H1 (cell line): ENCODE results near the gene RBBP8. TPM values are rescaled to one million over a fixed set of nuclear protein-coding genes. Genes with fewer than 3 reads are reported as not detected.

Experiments used
- BCL11A ChIP-seq, 2 experiments: IDR thresholded peaks; one replicate each; pipeline ENCODE4 v1.6.1; 2011; ENCODE audit warnings: low read depth in 2 of 2, low read length in 2 of 2, mild to moderate bottlenecking in 2 of 2
- EZH2 ChIP-seq: fragments of 200-600 bp; sonication (generic); IDR thresholded peaks from 2 replicates; pipeline ENCODE4 v1.7.1; 2012; ENCODE audit warnings: low read depth, mild to moderate bottlenecking, moderate library complexity, low read length, inconsistent platforms; ENCODE audit not compliant: severe bottlenecking
- RXRA ChIP-seq: IDR thresholded peaks from 2 replicates; pipeline ENCODE4 v1.6.1; 2011; ENCODE audit warnings: low read depth, mild to moderate bottlenecking, low read length, moderate library complexity; ENCODE audit not compliant: insufficient read depth
- YY1 ChIP-seq: IDR thresholded peaks from 2 replicates; pipeline ENCODE4 v1.6.1; 2011; ENCODE audit warnings: low read depth, mild to moderate bottlenecking, low read length
- polyA plus RNA-seq, 7 experiments: library from polyadenylated mRNA; depleted of rRNA in 3 of 7; stranded (reverse) in 5 of 7; unstranded in 2 of 7; fragments of >200 nt in 5 of 7; fragments of 200-250 nt in 2 of 7; gene quantifications; 1 replicate in 5 of 7; 2 replicates in 1 of 7; 4 replicates in 1 of 7; pipeline versions ENCODE4 v1.2.1 to v1.2.3, GENCODE V29; 2011 to 2013; ENCODE audit warnings: missing spikeins in 2 of 7, mixed read lengths in 2 of 7
- total RNA-seq: library from RNA; stranded (reverse); fragmentation: NEBNext Ultra II Directional; extraction: Animal tissue kit (Norgen Biotek cat#: 25700); gene quantifications from 2 replicates; pipeline ENCODE4 v1.2.1, GENCODE V29; 2021

The RBBP8 gene
- total and polyA plus RNA-seq, 2 of the 8 experiments (the other 6 are each of a cell fraction or from before 2014, with no cell fraction given) = 16.1 to 65.8 TPM

GRCh38 chr18:22964116-22964515 lies 31.0 kb downstream of the RBBP8 start (continued):
- TF ChIP-seq EZH2 (no peak), BCL11A (IDR thresholded peaks at IDR 0.05; ENCODE audit: low read depth in 2 of 2, low read length in 2 of 2) (no peak), YY1 (no peak), RXRA (no peak)
